ENCODE data around the gene BTBD9. TPM values are rescaled to one million over a fixed set of nuclear protein-coding genes. Genes with fewer than 3 reads are reported as not detected.

Gene BTBD9
- total and polyA plus RNA-seq, 2 experiments from 2014 or later, result 10.0 to 13.7 TPM

- DNase-seq, result no peak
- Histone ChIP-seq H3K4me1 (ENCODE audit: insufficient read depth) (no peaks in the 10 kb centered on the region), H3K36me3 (ENCODE audit: low read depth) (no peaks in the 10 kb centered on the region), H4K20me1 (ENCODE audit: insufficient read depth) (no peaks in the 10 kb centered on the region), H3F3A (ENCODE audit: insufficient read depth) (no peaks in the 10 kb centered on the region), H3K79me2 (ENCODE audit: insufficient read depth) (no peaks in the 10 kb centered on the region), H3K4me2 (ENCODE audit: unreplicated experiment) (no peak overlapping the region), H3K9me2 (ENCODE audit: insufficient read depth) (no peaks in the 10 kb centered on the region), H3K9ac (no peak overlapping the region), H3K4me3 (no peak overlapping the region), H3K27me3 (replicated peaks; ENCODE audit: insufficient read depth) (no peaks in the 10 kb centered on the region), H3K27ac (no peak overlapping the region), H2AFZ (no peak overlapping the region), H3K9me3 (ENCODE audit: low read depth) (no peaks in the 10 kb centered on the region)
- TF ChIP-seq EZH2phosphoT487 (IDR thresholded peaks at IDR 0.05; ENCODE audit: insufficient read depth, low read depth) (no peak), EZH2 (IDR thresholded peaks at IDR 0.05; ENCODE audit: insufficient read depth, poor library complexity, severe bottlenecking) (no peak)
- in situ Hi-C loops (cut with MboI), result no loop called here
- WGBS, 2 experiments (ENCODE audit: low coverage in 1 of 2, low lambda C conversion rate in 2 of 2, missing lambda C conversion rate in 2 of 2), result 96 to 98% methylated on average over 6 of the region's 6 CpGs
Observed at GRCh38 chr6:38164131-38164481, 475.6 kb downstream of the BTBD9 start.

GRCh38 chr6:38163186-38164130 is 476.3 kb downstream of the BTBD9 start:
- 88% methylated on average over 27 to 29 of the region's 29 CpGs for WGBS, 2 experiments (ENCODE audit: low coverage in 1 of 2, low lambda C conversion rate in 2 of 2, missing lambda C conversion rate in 2 of 2)

GRCh38 chr6:38162493-38163185 is 477.1 kb downstream of the BTBD9 start:
- H2AFZ ChIP-seq, result no peak overlapping the region
- no peaks in the 10 kb centered on the region for H3K9me3 ChIP-seq (ENCODE audit: low read depth)
- H4K20me1 ChIP-seq (ENCODE audit: insufficient read depth), result no peaks in the 10 kb centered on the region
- no peaks in the 10 kb centered on the region for H3K4me1 ChIP-seq (ENCODE audit: insufficient read depth)
- H3K9me2 ChIP-seq (ENCODE audit: insufficient read depth), result no peaks in the 10 kb centered on the region
- no peak overlapping the region for H3K9ac ChIP-seq
- no peaks in the 10 kb centered on the region for H3F3A ChIP-seq (ENCODE audit: insufficient read depth)
- H3K27ac ChIP-seq, result no peak overlapping the region
- no peaks in the 10 kb centered on the region for H3K79me2 ChIP-seq (ENCODE audit: insufficient read depth)
- no peak overlapping the region for H3K4me2 ChIP-seq (ENCODE audit: unreplicated experiment)
- WGBS, 2 experiments (ENCODE audit: low coverage in 1 of 2, low lambda C conversion rate in 2 of 2, missing lambda C conversion rate in 2 of 2), result 95 to 97% methylated on average over 17 of the region's 17 CpGs
- H3K4me3 ChIP-seq, result no peak overlapping the region
- no peak for TF ChIP-seq EZH2phosphoT487 (IDR thresholded peaks at IDR 0.05; ENCODE audit: insufficient read depth, low read depth)
- no peak for TF ChIP-seq EZH2 (IDR thresholded peaks at IDR 0.05; ENCODE audit: insufficient read depth, poor library complexity, severe bottlenecking)
- in situ Hi-C loops (cut with MboI), result no loop called here
- DNase-seq, result no peak
- H3K36me3 ChIP-seq (ENCODE audit: low read depth), result no peaks in the 10 kb centered on the region
- H3K27me3 ChIP-seq (replicated peaks; ENCODE audit: insufficient read depth), result no peaks in the 10 kb centered on the region

More at GRCh38 chr6:38163186-38164130, 476.3 kb downstream of the BTBD9 start:
- TF ChIP-seq EZH2 (IDR thresholded peaks at IDR 0.05; ENCODE audit: insufficient read depth, poor library complexity, severe bottlenecking), result no peak
- in situ Hi-C loops (cut with MboI), result no loop called here
- Histone ChIP-seq H3K79me2 (ENCODE audit: insufficient read depth) (no peaks in the 10 kb centered on the region), H2AFZ (no peak overlapping the region), H3F3A (ENCODE audit: insufficient read depth) (no peaks in the 10 kb centered on the region), H3K9ac (no peak overlapping the region), H3K27ac (no peak overlapping the region), H3K4me2 (ENCODE audit: unreplicated experiment) (no peak overlapping the region), H3K36me3 (ENCODE audit: low read depth) (no peaks in the 10 kb centered on the region), H4K20me1 (ENCODE audit: insufficient read depth) (no peaks in the 10 kb centered on the region), H3K4me3 (no peak overlapping the region), H3K27me3 (replicated peaks; ENCODE audit: insufficient read depth) (no peaks in the 10 kb centered on the region), H3K9me2 (ENCODE audit: insufficient read depth) (no peaks in the 10 kb centered on the region), H3K4me1 (ENCODE audit: insufficient read depth) (no peaks in the 10 kb centered on the region), H3K9me3 (ENCODE audit: low read depth) (no peaks in the 10 kb centered on the region)
- no peak for DNase-seq

- no peak overlapping the region for H3K27ac ChIP-seq
- no peak overlapping the region for H3K4me3 ChIP-seq
- H3K4me2 ChIP-seq (ENCODE audit: unreplicated experiment), result no peak overlapping the region
- DNase-seq, result no peak
- no peaks in the 10 kb centered on the region for H3K9me2 ChIP-seq (ENCODE audit: insufficient read depth)
- in situ Hi-C loops (cut with MboI), result no loop called here
- 91 to 92% methylated on average over 15 of the region's 15 CpGs for WGBS, 2 experiments (ENCODE audit: low coverage in 1 of 2, low lambda C conversion rate in 2 of 2, missing lambda C conversion rate in 2 of 2)
- no peaks in the 10 kb centered on the region for H3K36me3 ChIP-seq (ENCODE audit: low read depth)
- no peak overlapping the region for H2AFZ ChIP-seq
- H3K9ac ChIP-seq, result no peak overlapping the region
- no peaks in the 10 kb centered on the region for H3K79me2 ChIP-seq (ENCODE audit: insufficient read depth)
- no peaks in the 10 kb centered on the region for H3K9me3 ChIP-seq (ENCODE audit: low read depth)
- no peaks in the 10 kb centered on the region for H4K20me1 ChIP-seq (ENCODE audit: insufficient read depth)
- TF ChIP-seq EZH2phosphoT487 (IDR thresholded peaks at IDR 0.05; ENCODE audit: insufficient read depth, low read depth) (no peak), EZH2 (IDR thresholded peaks at IDR 0.05; ENCODE audit: insufficient read depth, poor library complexity, severe bottlenecking) (no peak)
- H3K4me1 ChIP-seq (ENCODE audit: insufficient read depth), result no peaks in the 10 kb centered on the region
- H3F3A ChIP-seq (ENCODE audit: insufficient read depth), result no peaks in the 10 kb centered on the region
- no peaks in the 10 kb centered on the region for H3K27me3 ChIP-seq (replicated peaks; ENCODE audit: insufficient read depth)
Observed at GRCh38 chr6:38161754-38162492, 477.8 kb downstream of the BTBD9 start.

All from GM23248 (cell line).